SIG-M5 (cell line): Measurements from ENCODE around the gene CLUH.

Source experiments
- DNase-seq: peaks from one replicate; lab custom pipeline; 2025; lab: John Stamatoyannopoulos, UW

CLUH gene

GRCh38 chr17:2711608-2712299, at the start of gene CLUH:
CLUH (minus strand) TSS chr17:2711764; CDS start chr17:2711661, 103 bp downstream.
- DNase-seq = peak; percentile 77

GRCh38 chr17:2758870-2759269, 47.3 kb upstream of the CLUH start:
- no peak for DNase-seq

GRCh38 chr17:2755891-2756724, 44.5 kb upstream of the CLUH start:
- no peak for DNase-seq

GRCh38 chr17:2751491-2751890, 39.9 kb upstream of the CLUH start:
- DNase-seq = no peak

- no peak for DNase-seq
Measured at GRCh38 chr17:2750721-2751120, 39.2 kb upstream of the CLUH start.

- no peak for DNase-seq
Measured at GRCh38 chr17:2749784-2750181, 38.2 kb upstream of the CLUH start.

GRCh38 chr17:2749058-2749783, 37.7 kb upstream of the CLUH start, which contains the start of gene CCDC92B:
CCDC92B (minus strand) TSS chr17:2749652; CDS start chr17:2735145, 14,507 bp downstream.
- DNase-seq = no peak

- DNase-seq = no peak
Measured at GRCh38 chr17:2745317-2746037, 33.9 kb upstream of the CLUH start.

GRCh38 chr17:2737693-2738092, 26.1 kb upstream of the CLUH start:
- DNase-seq = no peak

- DNase-seq = no peak
Measured at GRCh38 chr17:2736956-2737355, 25.4 kb upstream of the CLUH start.

GRCh38 chr17:2735896-2736295, 24.3 kb upstream of the CLUH start:
- no peak for DNase-seq

GRCh38 chr17:2734939-2735338, 23.4 kb upstream of the CLUH start:
- DNase-seq = no peak

- DNase-seq = no peak
Measured at GRCh38 chr17:2731807-2732206, 20.2 kb upstream of the CLUH start.

GRCh38 chr17:2730764-2731353, 19.3 kb upstream of the CLUH start:
- DNase-seq = no peak

GRCh38 chr17:2724784-2725164, 13.2 kb upstream of the CLUH start:
- no peak for DNase-seq

GRCh38 chr17:2723997-2724783, 12.6 kb upstream of the CLUH start:
- DNase-seq = no peak

- DNase-seq = no peak
Measured at GRCh38 chr17:2723505-2723996, 12.0 kb upstream of the CLUH start.

GRCh38 chr17:2722611-2723010, 11.0 kb upstream of the CLUH start:
- no peak for DNase-seq

GRCh38 chr17:2721603-2722002, 10.0 kb upstream of the CLUH start:
- DNase-seq = no peak

- no peak for DNase-seq
Measured at GRCh38 chr17:2719861-2720260, 8.3 kb upstream of the CLUH start.
